A673 (cell line): ENCODE data around the gene ZNF816. TPM values are rescaled to one million over a fixed set of nuclear protein-coding genes. Genes with fewer than 3 reads are reported as not detected.
"Not testable (repeated sequence)": the region's sequence is repeated elsewhere in the genome, so short reads cannot be mapped to it uniquely, and the experiment has no call there.

Source experiments
- BruUV-seq: library from RNA; stranded (reverse); fragments of 400-500 nt; replicated peaks from 2 replicates; lab custom pipeline; 2021; lab: Mats Ljungman, UMichigan
- CTCF ChIA-PET: fragments of 300-600 bp; sonication (Branson Sonifier 250); formaldehyde crosslinking; loops from one replicate; lab custom pipeline; 2022; ENCODE audit warnings: antibody characterized with exemption; lab: Charles Lee
- POLR2A ChIA-PET: fragments of 300-600 bp; sonication (Branson Sonifier 250); formaldehyde crosslinking; loops from one replicate; lab custom pipeline; 2022; ENCODE audit warnings: antibody characterized with exemption; ENCODE audit not compliant: low non-redundant PET; lab: Charles Lee
- DNase-seq: peaks from one replicate; pipeline ENCODE4 v3.0.0-alpha.2; 2015; ENCODE audit warnings: low spot score
- H3K27ac ChIP-seq: fragments of 200-600 bp; sonication (generic); 2 replicates; pipeline ENCODE4 v1.5.1; 2016; ENCODE audit warnings: mixed run types, low read depth, mild to moderate bottlenecking, mixed read lengths, antibody characterized with exemption, low read length; ENCODE audit not compliant: poor library complexity, severe bottlenecking
- H3K27me3 ChIP-seq: fragments of 200-600 bp; sonication (generic); replicated peaks from 2 replicates; pipeline ENCODE4 v1.6.1; 2017; ENCODE audit warnings: mixed run types, low read depth, mild to moderate bottlenecking, mixed read lengths, antibody characterized with exemption, low read length; ENCODE audit not compliant: insufficient read depth, poor library complexity
- H3K36me3 ChIP-seq: fragments of 200-600 bp; sonication (generic); 2 replicates; pipeline ENCODE4 v1.6.1; 2016; ENCODE audit warnings: mixed run types, mild to moderate bottlenecking, mixed read lengths, antibody characterized with exemption, low read length; ENCODE audit not compliant: insufficient read depth, poor library complexity, severe bottlenecking
- H3K4me1 ChIP-seq: fragments of 200-600 bp; sonication (generic); 2 replicates; pipeline ENCODE4 v1.6.1; 2017; ENCODE audit warnings: mixed run types, mild to moderate bottlenecking, mixed read lengths, antibody characterized with exemption, low read length; ENCODE audit not compliant: insufficient read depth, poor library complexity, severe bottlenecking
- H3K4me3 ChIP-seq: fragments of 200-600 bp; sonication (generic); 2 replicates; pipeline ENCODE4 v1.5.1; 2016; ENCODE audit warnings: low read depth, mixed run types, mild to moderate bottlenecking, mixed read lengths, low read length; ENCODE audit not compliant: poor library complexity, severe bottlenecking
- H3K9me3 ChIP-seq: fragments of 200-600 bp; sonication (generic); 2 replicates; pipeline ENCODE4 v1.6.1; 2016; ENCODE audit warnings: mixed run types, low read depth, mild to moderate bottlenecking, mixed read lengths, antibody characterized with exemption, low read length; ENCODE audit not compliant: poor library complexity, severe bottlenecking
- CTCF ChIP-seq: fragments of 300-800, 200-600 bp; sonication (generic); conservative IDR thresholded peaks from 2 replicates; pipeline ENCODE4 v1.5.1; 2017; ENCODE audit warnings: low read depth, mild to moderate bottlenecking, antibody characterized with exemption, low read length, moderate library complexity, mixed read lengths
- EZH2 ChIP-seq: fragments of 200-600 bp; sonication (generic); IDR thresholded peaks from 2 replicates; pipeline ENCODE4 v1.6.1; 2017; ENCODE audit warnings: borderline replicate concordance, low read depth, mild to moderate bottlenecking, mixed read lengths, antibody characterized with exemption, low read length; ENCODE audit not compliant: poor library complexity, severe bottlenecking
- intact Hi-C: fragments of 100-400 bp; cut with micrococcal nuclease; formaldehyde crosslinking; loops from one replicate; pipeline ENCODE4 v1.10.0; 2022; ENCODE audit not compliant: unreplicated experiment
- total RNA-seq: library from RNA; stranded (reverse); gene quantifications from 2 replicates; pipeline ENCODE4 v1.2.3, GENCODE V29; 2021

Gene ZNF816
- total RNA-seq, 1 experiment from 2014 or later: 6.6 TPM

DNA sequence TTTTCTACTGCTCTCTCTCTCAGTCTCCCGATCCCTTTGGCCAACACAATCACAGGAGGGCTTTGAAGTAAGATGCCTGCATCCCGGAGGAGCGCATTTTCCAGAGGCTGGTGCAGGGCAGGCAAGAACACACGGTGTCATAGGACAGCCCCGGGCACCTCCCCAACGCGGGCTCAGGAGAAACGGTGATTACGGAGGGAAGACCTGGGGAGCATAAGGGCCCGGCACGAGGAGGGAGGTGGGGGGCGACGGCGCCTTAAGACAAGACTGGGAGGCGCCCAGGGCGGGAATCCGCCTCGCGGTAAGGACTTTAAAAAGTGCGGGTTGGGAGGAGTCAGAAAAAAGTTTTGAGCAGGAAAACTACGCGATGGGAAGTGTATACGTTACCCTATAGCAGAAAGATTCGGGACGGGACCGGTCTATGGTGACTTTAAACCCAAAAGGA is 20.7 kb downstream of the ZNF816 start:
- H3K27me3 ChIP-seq: no peaks in the 10 kb centered on the region
- peak overlapping the region; percentile 67 for H3K27ac ChIP-seq
- H3K9me3 ChIP-seq: no peaks in the 10 kb centered on the region
- ChIA-PET CTCF (no interaction called here), POLR2A (no interaction called here)
- no peak for TF ChIP-seq CTCF
- intact Hi-C loops: no loop called here
- DNase-seq: peak; percentile 48
- no peaks in the 10 kb centered on the region for H3K36me3 ChIP-seq
- H3K4me1 ChIP-seq: no peaks in the 10 kb centered on the region
- peak overlapping the region; percentile 63 for H3K4me3 ChIP-seq
- TSS peak; percentile 81 for BruUV-seq

DNA sequence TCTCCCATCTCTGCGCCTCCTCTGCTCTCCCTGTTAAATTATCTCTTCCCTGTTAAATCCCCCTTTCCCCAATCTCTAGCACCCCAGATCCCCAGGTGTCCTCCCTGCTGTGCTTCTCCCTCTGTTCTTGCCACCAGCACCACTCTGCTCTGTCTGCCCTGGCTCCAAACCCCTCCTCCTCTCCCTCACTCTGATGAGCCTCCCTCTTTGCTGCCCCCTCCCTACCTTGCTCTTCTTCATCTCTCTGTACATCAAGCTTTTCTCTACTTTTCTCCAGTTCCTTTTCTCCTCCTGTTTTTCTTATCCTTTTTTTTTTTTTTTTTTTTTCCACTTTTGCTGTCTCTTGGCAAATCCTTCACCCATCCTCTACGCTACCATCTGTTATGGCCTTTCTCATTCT is 21.2 kb downstream of the ZNF816 start:
- POLR2A ChIA-PET, CTCF ChIA-PET, H3K9me3 ChIP-seq, H3K4me1 ChIP-seq, BruUV-seq, intact Hi-C loops, DNase-seq, H3K27me3 ChIP-seq, H3K36me3 ChIP-seq: not testable (repeated sequence)
- Histone ChIP-seq H3K27ac (peak overlapping the region; percentile 67), H3K4me3 (peak overlapping the region; percentile 63)

DNA sequence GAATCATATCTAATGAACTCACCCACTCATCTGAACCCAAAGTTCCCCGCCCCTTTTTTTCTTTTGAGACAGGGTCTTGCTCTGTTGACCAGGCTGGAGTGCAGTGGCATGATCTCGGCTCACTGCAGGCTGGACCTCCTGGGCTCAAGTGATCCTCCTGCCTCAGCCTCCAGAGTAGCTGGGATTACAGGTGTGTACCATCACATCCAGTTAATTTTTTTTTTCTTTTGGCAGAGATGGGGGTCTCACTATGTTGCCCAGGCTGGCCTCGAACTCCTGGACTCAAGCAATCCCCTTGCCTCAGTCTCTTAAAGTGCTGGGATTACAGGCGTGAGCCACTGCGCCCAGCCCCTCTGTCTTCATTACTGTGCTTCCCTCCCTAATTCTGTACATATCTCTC is 21.8 kb downstream of the ZNF816 start:
- BruUV-seq, intact Hi-C loops, H3K27ac ChIP-seq, H3K4me3 ChIP-seq, POLR2A ChIA-PET, CTCF ChIA-PET, H3K4me1 ChIP-seq, H3K9me3 ChIP-seq, DNase-seq, H3K27me3 ChIP-seq, H3K36me3 ChIP-seq: not testable (repeated sequence)

GRCh38 chr19:52938761-52939160 is 23.9 kb downstream of the ZNF816 start:
- H3K9me3 ChIP-seq: no peaks in the 10 kb centered on the region
- intact Hi-C loops: no loop called here
- BruUV-seq: no TSS peak
- ChIA-PET POLR2A (no interaction called here), CTCF (no interaction called here)
- no peaks in the 10 kb centered on the region for H3K27me3 ChIP-seq
- no peak overlapping the region for H3K4me3 ChIP-seq
- H3K36me3 ChIP-seq: no peaks in the 10 kb centered on the region
- DNase-seq: no peak
- no peaks in the 10 kb centered on the region for H3K4me1 ChIP-seq
- no peak overlapping the region for H3K27ac ChIP-seq
- TF ChIP-seq CTCF: no peak
- TF ChIP-seq EZH2: no peak
